GM23338 (cell line): ENCODE data around the gene OSBPL10. TPM values are rescaled to one million over a fixed set of nuclear protein-coding genes. Genes with fewer than 3 reads are reported as not detected.

Source experiments
- ATAC-seq: fragments of 200-7000 bp; cut with Tn5 transposase; 3 replicates; pipeline ENCODE4 v1.9.1; 2020
- DNase-seq: peaks from one replicate; pipeline ENCODE4 v3.0.0-alpha.2; 2015; ENCODE audit warnings: low spot score
- H2AFZ ChIP-seq: fragments of 200-600 bp; sonication (generic); 2 replicates; pipeline ENCODE4 v1.8.0; 2016; ENCODE audit warnings: antibody characterized with exemption, mild to moderate bottlenecking, moderate library complexity
- H3F3A ChIP-seq: fragments of 200-600 bp; sonication (generic); replicated peaks from 2 replicates; pipeline ENCODE4 v1.8.0; 2017; ENCODE audit warnings: antibody characterized with exemption, mixed run types, low read depth
- H3K27ac ChIP-seq: fragments of 200-600 bp; sonication (generic); 2 replicates; pipeline ENCODE4 v1.6.1; 2016; ENCODE audit warnings: low read depth
- H3K27me3 ChIP-seq: fragments of 200-600 bp; sonication (generic); 2 replicates; pipeline ENCODE4 v1.8.0; 2016; ENCODE audit warnings: mild to moderate bottlenecking, mixed run types, moderate library complexity; ENCODE audit not compliant: insufficient read depth
- H3K36me3 ChIP-seq: fragments of 200-600 bp; sonication (generic); 2 replicates; pipeline ENCODE4 v1.8.0; 2016; ENCODE audit warnings: mild to moderate bottlenecking; ENCODE audit not compliant: insufficient read depth
- H3K4me1 ChIP-seq: fragments of 200-600 bp; sonication (generic); 2 replicates; pipeline ENCODE4 v1.8.0; 2016; ENCODE audit warnings: mild to moderate bottlenecking, moderate library complexity; ENCODE audit not compliant: insufficient read depth
- H3K4me2 ChIP-seq: fragments of 200-600 bp; sonication (generic); 2 replicates; pipeline ENCODE4 v1.7.1; 2017; ENCODE audit warnings: mixed run types
- H3K4me3 ChIP-seq: fragments of 200-600 bp; sonication (generic); 2 replicates; pipeline ENCODE4 v1.6.1; 2016; ENCODE audit warnings: mixed run types
- H3K79me2 ChIP-seq: fragments of 200-600 bp; sonication (generic); replicated peaks from 2 replicates; pipeline ENCODE4 v1.8.0; 2017; ENCODE audit warnings: mild to moderate bottlenecking; ENCODE audit not compliant: insufficient read depth
- H3K9me2 ChIP-seq: fragments of 200-600 bp; sonication (generic); 2 replicates; pipeline ENCODE4 v1.8.0; 2017; ENCODE audit not compliant: insufficient read depth
- H4K20me1 ChIP-seq: fragments of 200-600 bp; sonication (generic); replicated peaks from 2 replicates; pipeline ENCODE4 v1.8.0; 2017; ENCODE audit warnings: mild to moderate bottlenecking; ENCODE audit not compliant: insufficient read depth
- H3K27ac Mint-ChIP-seq: 2 replicates; pipeline ENCODE4 v1.8.0; 2020; ENCODE audit warnings: inconsistent platforms, mild to moderate bottlenecking, moderate library complexity, mixed read lengths
- H3K27me3 Mint-ChIP-seq: 3 replicates; pipeline ENCODE4 v1.8.0; 2022; ENCODE audit warnings: low read depth, mild to moderate bottlenecking, moderate library complexity, mixed read lengths, inconsistent platforms; ENCODE audit not compliant: insufficient read depth, poor library complexity
- H3K36me3 Mint-ChIP-seq: 3 replicates; pipeline ENCODE4 v1.8.0; 2021; ENCODE audit warnings: low read depth, mild to moderate bottlenecking, inconsistent platforms, moderate library complexity, mixed read lengths
- H3K4me1 Mint-ChIP-seq: 3 replicates; pipeline ENCODE4 v1.8.0; 2020; ENCODE audit warnings: mild to moderate bottlenecking, inconsistent platforms, mixed read lengths
- H3K4me3 Mint-ChIP-seq: 3 replicates; pipeline ENCODE4 v1.8.0; 2021; ENCODE audit warnings: moderate library complexity, mild to moderate bottlenecking, inconsistent platforms, mixed read lengths
- H3K9me3 Mint-ChIP-seq: 3 replicates; pipeline ENCODE4 v1.8.0; 2020; ENCODE audit warnings: moderate library complexity, mild to moderate bottlenecking, inconsistent platforms, mixed read lengths
- CTCF ChIP-seq, 2 experiments: fragments of 200-600 bp in 1 of 2; sonication (generic) in 1 of 2; conservative IDR thresholded peaks; 2 replicates each; pipeline versions ENCODE4 v1.5.1 to v1.6.1; 2016 to 2017; ENCODE audit warnings: antibody characterized with exemption in 2 of 2, low read depth in 2 of 2, mild to moderate bottlenecking in 2 of 2, moderate library complexity in 1 of 2
- ETS1 ChIP-seq: IDR thresholded peaks from 2 replicates; pipeline ENCODE4 v1.6.1; 2016; ENCODE audit warnings: antibody characterized with exemption
- EZH2phosphoT487 ChIP-seq: fragments of 200-600 bp; sonication (generic); IDR thresholded peaks from one replicate; pipeline ENCODE4 v1.8.1; 2018; ENCODE audit warnings: antibody characterized with exemption; ENCODE audit not compliant: unreplicated experiment
- JUNB ChIP-seq: IDR thresholded peaks from one replicate; pipeline ENCODE4 v1.6.1; 2016; ENCODE audit warnings: antibody characterized with exemption; ENCODE audit not compliant: unreplicated experiment
- POLR2AphosphoS5 ChIP-seq: IDR thresholded peaks from 2 replicates; pipeline ENCODE4 v1.6.1; 2016; ENCODE audit warnings: antibody characterized with exemption, low read depth
- REST ChIP-seq: IDR thresholded peaks from one replicate; pipeline ENCODE4 v1.6.1; 2018; ENCODE audit warnings: antibody characterized with exemption; ENCODE audit not compliant: unreplicated experiment
- ZNF331 ChIP-seq: fragments of 250-450 bp; sonication (Bioruptor Pico); IDR thresholded peaks from 2 replicates; pipeline ENCODE4 v1.5.0; 2020; ENCODE audit warnings: low read depth, mild to moderate bottlenecking, moderate library complexity
- ZNF462 ChIP-seq: fragments of 250-450 bp; sonication (Bioruptor Pico); IDR thresholded peaks from 2 replicates; pipeline ENCODE4 v1.5.0; 2020; ENCODE audit warnings: mild to moderate bottlenecking, moderate library complexity
- polyA plus RNA-seq: library from polyadenylated mRNA; unstranded; fragments of >200 nt; fragmentation: Nextera tagmentation; extraction: Ambion mirVana; gene quantifications from 2 replicates; pipeline ENCODE4 v1.2.1, GENCODE V29; 2016
- total RNA-seq: library from RNA; depleted of rRNA; stranded (reverse); fragments of >200 nt; shearing (Covaris generic); gene quantifications from 2 replicates; pipeline ENCODE4 v1.2.3, GENCODE V29; 2014

The OSBPL10 gene
- total and polyA plus RNA-seq, 2 experiments from 2014 or later, result 23.8 to 149 TPM

- no peak overlapping the region for H3K4me2 ChIP-seq
- peaks cover 6% of the 10 kb centered on the region for H3K4me1 ChIP-seq
- no peaks in the 10 kb centered on the region for H3K36me3 ChIP-seq
- Mint-ChIP-seq H3K9me3 (no peaks in the 10 kb centered on the region), H3K4me3 (no peak overlapping the region), H3K36me3 (peaks cover 15% of the 10 kb centered on the region; the same call in 2 of the 3 replicates), H3K27ac (peak overlapping the region; percentile 45; the same call in 1 of the 2 replicates), H3K4me1 (peaks cover 14% of the 10 kb centered on the region), H3K27me3 (peaks cover 5% of the 10 kb centered on the region)
- DNase-seq (no peak), ATAC-seq (no peak)
- H3K27me3 ChIP-seq, result no peaks in the 10 kb centered on the region
- H3K79me2 ChIP-seq, result no peaks in the 10 kb centered on the region
- H3K9me2 ChIP-seq, result no peaks in the 10 kb centered on the region
- H3K27ac ChIP-seq, result no peak overlapping the region
- no peak overlapping the region for H2AFZ ChIP-seq
- H4K20me1 ChIP-seq, result peaks cover 13% of the 10 kb centered on the region
- H3K4me3 ChIP-seq, result no peak overlapping the region
- TF ChIP-seq POLR2AphosphoS5 (no peak), JUNB (no peak), EZH2phosphoT487 (no peak), ZNF331 (CRISPR knock-in tag) (no peak), CTCF (conservative IDR thresholded peaks at IDR 0.05; ENCODE audit: low read depth in 2 of 2) (no peak), REST (no peak), ZNF462 (no peak), ETS1 (no peak)
- H3F3A ChIP-seq, result no peaks in the 10 kb centered on the region
Measured at GRCh38 chr3:31729082-31729481, 252.0 kb downstream of the OSBPL10 start.
